T47D (cell line): ENCODE results near the gene SREBF1.

Experiments
- DNase-seq, 2 experiments: peaks; one replicate each; pipeline versions ENCODE4 v3.0.0 to v3.0.0-alpha.2; 2011 to 2012; ENCODE audit warnings: low read depth in 1 of 2, low spot score in 1 of 2
- JUND ChIP-seq: IDR thresholded peaks from 2 replicates; pipeline ENCODE4 v1.6.1; 2012; ENCODE audit warnings: low read depth
- in situ Hi-C: cut with HindIII; loops from 2 replicates; pipeline ENCODE4 v1.10.0; 2016; ENCODE audit warnings: low sequenced_read_pairs, low pct_unique_long_range_greater_than_20kb

Gene SREBF1

GRCh38 chr17:17793378-17794214 lies 43.2 kb downstream of the SREBF1 start:
- TF ChIP-seq JUND: no peak
- no peak for DNase-seq
- in situ Hi-C loops: no loop called here

DNA sequence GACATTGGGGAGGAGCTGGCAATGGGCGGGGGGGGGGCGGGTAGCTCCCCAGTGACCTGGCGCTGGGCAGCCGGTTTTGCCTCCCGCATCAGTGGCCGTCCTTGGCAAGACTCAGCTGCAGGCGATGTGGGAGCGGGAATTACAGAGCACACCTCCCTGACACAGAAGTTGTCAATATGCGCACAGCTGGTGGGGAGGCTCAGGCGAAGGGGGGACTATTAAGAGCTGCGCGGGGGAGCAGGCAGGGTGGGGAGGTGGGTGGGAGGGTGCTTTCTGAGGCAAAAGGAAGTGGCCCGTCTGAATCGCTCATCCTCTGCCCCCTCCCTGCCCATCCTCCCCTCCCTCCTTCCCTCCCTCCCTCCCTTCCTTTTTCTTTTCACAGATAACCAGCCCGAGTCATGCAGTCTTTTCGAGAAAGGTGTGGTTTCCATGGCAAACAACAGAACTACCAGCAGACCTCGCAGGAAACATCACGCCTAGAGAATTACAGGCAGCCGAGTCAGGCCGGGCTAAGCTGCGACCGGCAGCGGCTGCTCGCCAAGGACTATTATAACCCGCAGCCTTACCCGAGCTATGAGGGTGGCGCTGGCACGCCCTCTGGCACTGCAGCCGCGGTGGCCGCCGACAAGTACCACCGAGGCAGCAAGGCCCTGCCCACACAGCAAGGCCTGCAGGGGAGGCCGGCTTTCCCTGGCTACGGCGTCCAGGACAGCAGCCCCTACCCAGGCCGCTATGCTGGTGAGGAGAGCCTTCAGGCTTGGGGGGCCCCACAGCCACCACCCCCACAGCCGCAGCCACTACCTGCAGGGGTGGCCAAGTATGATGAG lies 44.0 kb downstream of the SREBF1 start:
- in situ Hi-C loops: no loop called here
- no peak for TF ChIP-seq JUND
- DNase-seq: no peak

DNA sequence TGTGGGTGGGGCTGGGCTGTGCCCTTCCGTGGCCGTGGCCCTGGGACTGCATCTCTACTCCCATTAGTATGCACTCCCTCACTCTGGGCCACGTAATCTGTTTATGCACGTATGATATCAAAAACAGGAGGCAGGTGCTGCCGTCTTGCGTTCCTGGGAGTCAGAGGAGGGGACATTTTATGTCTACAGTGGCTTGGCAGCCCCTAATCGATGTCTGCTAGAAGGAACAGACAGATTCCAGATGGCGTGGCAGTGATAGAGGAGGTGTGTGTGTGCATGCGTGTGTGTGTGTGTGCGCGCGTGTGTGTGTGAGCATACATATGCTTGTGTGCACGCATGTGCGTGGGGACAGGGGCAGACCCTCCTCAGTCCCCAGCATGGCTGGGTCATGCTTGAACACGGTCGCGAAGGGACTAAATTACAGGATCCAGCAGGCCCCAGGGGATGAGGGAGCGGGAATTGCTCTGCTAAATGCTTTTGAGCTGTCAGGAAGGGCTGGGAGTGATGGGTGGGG lies 44.7 kb downstream of the SREBF1 start:
- no peak for TF ChIP-seq JUND
- no peak for DNase-seq
- in situ Hi-C loops: no loop called here

DNA sequence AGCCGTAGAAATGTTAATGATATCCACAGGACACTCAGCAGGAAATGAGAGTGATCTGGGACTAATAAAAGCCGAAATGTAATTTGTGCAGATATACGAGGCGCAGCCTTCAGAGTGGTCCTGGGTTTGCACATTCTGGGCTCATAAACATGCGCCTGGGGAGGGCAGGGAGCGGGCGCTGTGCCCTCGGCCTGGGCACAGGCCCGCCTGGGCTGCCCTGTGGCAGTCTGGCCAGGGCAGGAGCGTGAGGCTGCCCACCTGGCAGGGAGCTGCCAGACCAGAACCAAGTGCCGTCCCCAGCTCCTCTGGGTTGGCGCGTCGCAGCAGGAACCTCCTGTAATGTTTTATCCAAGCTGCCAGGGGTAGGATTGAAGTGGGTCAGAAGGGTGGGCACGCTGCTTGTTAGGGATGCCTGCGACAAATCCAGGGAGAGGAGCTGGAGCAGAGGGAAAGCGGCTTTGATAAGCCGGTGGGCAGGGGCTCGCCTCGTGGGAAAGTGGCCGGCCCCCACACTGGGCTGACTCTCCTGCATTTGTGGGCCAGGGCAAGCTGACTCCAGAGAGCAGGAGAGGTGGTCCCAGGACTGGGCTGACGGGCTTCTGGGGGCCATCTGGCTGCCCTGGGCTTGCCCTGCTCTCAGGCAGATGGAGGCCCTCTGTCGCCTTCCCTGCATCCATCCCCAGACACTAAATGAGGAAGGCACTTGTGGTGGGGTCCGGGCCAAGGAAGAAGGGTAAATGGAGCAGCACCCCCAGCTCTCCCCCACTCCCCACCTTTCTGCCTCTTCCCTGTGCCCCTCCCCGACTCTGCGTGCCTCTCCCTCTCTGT lies 45.9 kb downstream of the SREBF1 start:
- TF ChIP-seq JUND: no peak
- no peak for DNase-seq
- in situ Hi-C loops: no loop called here

- no peak for DNase-seq
- in situ Hi-C loops: no loop called here
Observed at GRCh38 chr17:17789828-17790636, 46.8 kb downstream of the SREBF1 start.

DNA sequence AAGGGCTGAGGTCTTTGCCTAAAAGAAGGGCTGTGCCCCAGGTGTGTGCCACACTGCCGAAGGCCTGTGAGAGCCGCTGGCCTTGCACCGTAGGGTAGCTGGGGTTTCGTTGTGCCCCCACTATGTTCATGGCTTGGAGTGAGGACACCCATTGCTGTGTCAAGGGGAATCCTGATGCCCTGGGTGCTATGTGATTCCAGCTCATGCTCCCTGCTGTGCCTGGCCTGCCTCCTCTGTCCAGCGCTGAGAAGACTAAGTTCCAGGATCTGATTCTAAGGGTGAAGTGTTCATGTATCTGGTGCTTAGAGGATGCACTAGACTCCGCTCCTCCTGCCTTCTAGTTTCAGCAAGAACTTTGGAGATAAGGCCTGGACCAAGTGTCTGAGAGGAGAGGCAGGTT lies 47.4 kb downstream of the SREBF1 start:
- DNase-seq: no peak
- in situ Hi-C loops: no loop called here
- no peak for TF ChIP-seq JUND

More at GRCh38 chr17:17789828-17790636, 46.8 kb downstream of the SREBF1 start:
- TF ChIP-seq JUND: no peak

- TF ChIP-seq JUND: no peak
- in situ Hi-C loops: no loop called here
- DNase-seq: no peak
Observed at GRCh38 chr17:17788967-17789366, 47.8 kb downstream of the SREBF1 start.

GRCh38 chr17:17787568-17787967 lies 49.2 kb downstream of the SREBF1 start:
- DNase-seq: no peak
- TF ChIP-seq JUND: no peak
- in situ Hi-C loops: no loop called here

GRCh38 chr17:17786998-17787397 lies 49.8 kb downstream of the SREBF1 start:
- DNase-seq: no peak
- no peak for TF ChIP-seq JUND
- in situ Hi-C loops: no loop called here

DNA sequence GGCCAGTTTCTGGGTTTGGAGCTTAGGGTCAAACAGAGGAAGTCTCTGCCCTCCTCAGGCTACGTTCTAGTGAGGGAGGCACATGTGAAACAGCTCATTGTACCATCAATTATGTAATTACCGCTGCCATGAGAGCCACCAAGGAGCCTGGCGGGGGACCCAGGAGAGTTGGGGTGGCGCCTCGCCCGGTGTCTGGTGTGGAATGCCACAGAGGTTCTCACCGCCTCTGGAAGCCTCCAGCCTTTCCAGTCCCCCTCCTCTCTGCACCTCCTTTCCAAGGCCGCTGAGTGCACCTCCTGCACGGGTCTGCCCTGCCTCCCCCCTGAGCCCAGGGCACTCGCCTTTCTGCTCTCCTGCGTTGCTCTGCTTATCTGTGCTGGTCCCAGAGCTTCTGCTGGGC lies 51.4 kb downstream of the SREBF1 start:
- no peak for TF ChIP-seq JUND
- no peak for DNase-seq
- in situ Hi-C loops: no loop called here

GRCh38 chr17:17784657-17785267 lies 52.0 kb downstream of the SREBF1 start:
- peak in 1 of 2 experiments; percentile 60 for DNase-seq
- in situ Hi-C loops: no loop called here
- no peak for TF ChIP-seq JUND
